HG03575 (cell line): ENCODE data around the gene EPHA2.
"Not testable (repeated sequence)": the region's sequence is repeated elsewhere in the genome, so short reads cannot be mapped to it uniquely, and the experiment has no call there.

Experiments
- ATAC-seq: cut with Tn5 transposase; IDR thresholded peaks from one replicate; pipeline ENCODE4 v1.9.1; 2021; ENCODE audit not compliant: unreplicated experiment, insufficient number of reproducible peaks, low FRiP score; ENCODE audit errors: extremely low read depth

EPHA2 gene

GRCh38 chr1:16112596-16113555, 43.0 kb downstream of the EPHA2 start:
- ATAC-seq: no peak

GRCh38 chr1:16111771-16112595, 43.9 kb downstream of the EPHA2 start:
- no peak for ATAC-seq

GRCh38 chr1:16110884-16111283, 45.0 kb downstream of the EPHA2 start:
- no peak for ATAC-seq

GRCh38 chr1:16110456-16110855, 45.4 kb downstream of the EPHA2 start:
- ATAC-seq: no peak

GRCh38 chr1:16109571-16109970, 46.3 kb downstream of the EPHA2 start:
- no peak for ATAC-seq

- ATAC-seq: not testable (repeated sequence)
These were observed 48.8 kb downstream of the EPHA2 start for GRCh38 chr1:16107039-16107438.

DNA sequence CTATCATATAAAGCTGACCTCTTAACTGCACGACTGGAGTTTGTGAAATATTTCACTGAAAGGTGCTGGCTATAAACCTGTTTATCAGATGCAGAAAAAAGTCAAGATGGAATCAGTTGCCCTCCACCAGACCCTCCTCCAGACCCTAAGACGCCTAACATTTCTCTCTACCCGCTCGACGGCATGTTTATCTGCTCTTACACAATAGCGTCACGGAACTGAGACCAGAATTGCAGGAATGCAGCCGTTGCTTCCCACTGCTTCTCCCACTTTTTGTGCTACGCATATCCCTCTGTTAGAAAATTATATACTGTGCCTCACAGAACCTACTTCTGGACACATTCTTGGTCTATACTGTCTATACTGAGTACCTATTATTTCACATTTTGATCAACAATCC, 54.2 kb downstream of the EPHA2 start:
- ATAC-seq: no peak

DNA sequence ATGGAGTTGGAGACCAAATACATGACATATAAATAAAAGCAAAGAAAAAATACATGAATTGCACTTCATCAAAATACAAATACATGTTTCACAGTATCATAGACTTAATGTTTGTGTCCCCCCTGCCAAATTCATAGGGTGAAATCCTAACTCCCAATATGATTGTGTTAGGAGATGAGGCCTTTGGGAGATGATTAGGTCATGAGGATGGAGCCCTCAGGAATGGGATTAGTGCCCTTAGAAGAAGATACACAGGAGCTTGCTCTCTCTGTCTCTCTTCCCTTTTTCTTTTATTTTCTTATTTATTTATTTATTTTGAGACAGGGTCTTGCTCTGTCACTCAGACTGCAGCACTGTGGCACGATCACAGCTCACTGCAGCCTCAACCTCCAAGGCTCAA, 56.5 kb downstream of the EPHA2 start:
- ATAC-seq: no peak

GRCh38 chr1:16095447-16095846, 60.4 kb downstream of the EPHA2 start:
- no peak for ATAC-seq

GRCh38 chr1:16094453-16095158, 61.3 kb downstream of the EPHA2 start:
- ATAC-seq: no peak

- ATAC-seq: no peak
These were observed 62.3 kb downstream of the EPHA2 start for GRCh38 chr1:16093611-16094010.

DNA sequence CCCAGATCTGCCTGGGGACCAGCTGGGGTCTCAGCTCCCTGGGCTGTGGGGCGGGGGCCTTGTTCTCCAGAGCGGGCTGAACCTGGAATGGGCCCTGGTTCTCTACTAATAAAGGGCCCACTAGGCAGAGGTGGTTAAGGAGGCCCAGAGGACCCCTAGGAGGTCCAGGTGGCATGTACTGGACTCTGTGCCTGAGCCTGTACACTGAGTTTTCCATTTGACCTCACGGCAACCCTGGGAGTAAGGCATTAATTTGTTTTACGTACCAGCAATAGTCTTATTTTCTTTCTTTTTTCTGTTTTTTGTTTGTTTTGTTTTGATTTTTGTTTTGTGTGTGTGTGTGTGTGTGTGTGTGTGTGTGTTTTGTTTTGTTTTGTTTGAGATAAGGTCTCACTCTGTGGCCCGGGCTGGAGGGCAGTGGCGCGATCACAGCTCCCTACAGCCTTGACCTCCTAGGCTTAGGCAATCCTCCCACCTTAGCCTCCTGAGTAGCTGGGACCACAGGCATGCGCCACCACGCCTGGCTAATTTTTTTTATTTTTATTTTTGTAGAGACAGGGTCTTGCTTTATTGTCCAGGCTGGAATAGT, 62.9 kb downstream of the EPHA2 start:
- ATAC-seq: no peak

- no peak for ATAC-seq
These were observed 63.6 kb downstream of the EPHA2 start for GRCh38 chr1:16092097-16092922.

DNA sequence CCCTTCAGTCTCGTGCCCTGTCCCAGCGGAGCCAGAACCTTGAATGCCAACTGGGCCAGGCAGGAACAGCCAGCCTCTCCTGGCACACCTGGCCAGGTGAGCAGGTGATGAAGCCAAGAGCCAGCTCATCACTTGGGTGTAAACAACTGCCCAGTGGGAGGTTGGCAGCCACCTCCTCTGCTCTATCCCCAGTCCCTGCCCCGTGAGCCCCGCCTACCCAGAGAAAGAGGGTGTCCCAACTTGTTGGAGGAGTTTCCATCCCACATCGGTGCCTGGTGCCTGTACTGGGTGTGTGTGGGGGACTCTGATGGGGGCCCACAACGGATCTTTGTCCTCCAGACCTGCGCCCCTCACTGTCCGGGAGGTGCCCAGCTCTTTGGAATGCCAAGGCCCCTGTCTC, 64.6 kb downstream of the EPHA2 start:
- ATAC-seq: no peak

GRCh38 chr1:16090076-16090826, 65.6 kb downstream of the EPHA2 start:
- no peak for ATAC-seq

DNA sequence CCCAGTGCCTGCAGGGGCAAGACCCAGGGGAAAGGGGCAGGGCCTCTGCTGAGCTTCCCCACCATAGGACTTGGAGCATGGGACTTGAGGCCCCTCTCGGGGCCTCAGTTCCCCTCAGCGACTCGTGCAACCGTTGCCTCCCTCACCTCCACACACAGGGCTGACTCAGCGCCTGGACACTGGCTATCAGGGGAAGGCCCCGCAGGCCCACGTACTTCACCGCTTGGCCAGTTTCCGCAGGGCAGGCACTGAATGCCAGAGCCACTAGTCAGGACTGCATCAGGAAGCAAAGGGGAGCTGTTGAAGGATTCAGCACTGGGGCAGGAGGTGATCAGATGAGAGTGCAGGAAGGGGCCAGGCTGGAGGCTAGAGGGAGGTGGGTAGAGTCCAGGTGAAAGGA, 66.9 kb downstream of the EPHA2 start:
- no peak for ATAC-seq

- ATAC-seq: no peak
These were observed 67.4 kb downstream of the EPHA2 start for GRCh38 chr1:16088351-16088911.
